Testis (tissue), 2 donors: Measurements from ENCODE around the gene CMTM7.

Experiments used
- POLR2A ChIP-seq: fragments of 450-650 bp; IDR thresholded peaks from one replicate; pipeline ENCODE4 v1.6.1; 2017; ENCODE audit warnings: antibody characterized with exemption, mild to moderate bottlenecking, moderate library complexity
- TF ChIP-seq, protein P1 (sequence below), 3 experiments: fragments of 450-650 bp in 2 of 3; fragments of 200-600 bp in 1 of 3; sonication (generic) in 1 of 3; IDR thresholded peaks; one replicate each; pipeline ENCODE4 v1.5.1; 2016 to 2019; ENCODE audit warnings: antibody characterized with exemption in 3 of 3, mild to moderate bottlenecking in 2 of 3, moderate library complexity in 1 of 3

DNA sequence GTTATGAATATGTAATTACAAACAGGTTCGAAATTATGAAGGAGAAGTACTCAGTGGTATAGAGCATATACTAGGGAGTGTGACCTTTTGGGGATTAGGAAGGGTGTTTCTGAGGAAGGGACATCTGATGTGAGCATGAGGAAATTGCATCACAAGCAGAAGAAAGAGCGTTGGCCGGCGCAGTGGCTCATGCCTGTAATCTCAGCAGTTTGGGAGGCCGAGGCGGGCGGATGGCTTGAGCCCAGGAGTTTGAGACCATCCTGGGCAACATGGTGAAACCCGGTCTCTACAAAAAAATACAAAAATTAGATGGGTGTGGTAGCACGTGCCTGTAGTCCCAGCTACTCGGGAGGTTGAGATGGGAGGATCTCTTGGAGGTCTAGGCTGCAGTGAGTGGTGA lies 6.9 kb downstream of the CMTM7 start:
- TF ChIP-seq, protein P1, sequence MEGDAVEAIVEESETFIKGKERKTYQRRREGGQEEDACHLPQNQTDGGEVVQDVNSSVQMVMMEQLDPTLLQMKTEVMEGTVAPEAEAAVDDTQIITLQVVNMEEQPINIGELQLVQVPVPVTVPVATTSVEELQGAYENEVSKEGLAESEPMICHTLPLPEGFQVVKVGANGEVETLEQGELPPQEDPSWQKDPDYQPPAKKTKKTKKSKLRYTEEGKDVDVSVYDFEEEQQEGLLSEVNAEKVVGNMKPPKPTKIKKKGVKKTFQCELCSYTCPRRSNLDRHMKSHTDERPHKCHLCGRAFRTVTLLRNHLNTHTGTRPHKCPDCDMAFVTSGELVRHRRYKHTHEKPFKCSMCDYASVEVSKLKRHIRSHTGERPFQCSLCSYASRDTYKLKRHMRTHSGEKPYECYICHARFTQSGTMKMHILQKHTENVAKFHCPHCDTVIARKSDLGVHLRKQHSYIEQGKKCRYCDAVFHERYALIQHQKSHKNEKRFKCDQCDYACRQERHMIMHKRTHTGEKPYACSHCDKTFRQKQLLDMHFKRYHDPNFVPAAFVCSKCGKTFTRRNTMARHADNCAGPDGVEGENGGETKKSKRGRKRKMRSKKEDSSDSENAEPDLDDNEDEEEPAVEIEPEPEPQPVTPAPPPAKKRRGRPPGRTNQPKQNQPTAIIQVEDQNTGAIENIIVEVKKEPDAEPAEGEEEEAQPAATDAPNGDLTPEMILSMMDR (IDR thresholded peaks at IDR 0.05), result no peak
- no peak for TF ChIP-seq POLR2A
